ENCODE measurements around the gene LRRC45. TPM values are rescaled to one million over a fixed set of nuclear protein-coding genes. Genes with fewer than 3 reads are reported as not detected.

Gene LRRC45
- total and polyA plus RNA-seq, 9 of the 15 experiments (the other 6 are each of a cell fraction or from before 2014, with no cell fraction given): 3.5 to 21.5 (median 11.2) TPM; not detected in 2

- TF ChIP-seq MBD2 (IDR thresholded peaks at IDR 0.05; ENCODE audit: borderline replicate concordance, low read depth): peak; percentile 16; the same call in 1 of the 2 replicates
- peak; percentile 65 for TF ChIP-seq U2AF1 (optimal IDR thresholded peaks at IDR 0.05; ENCODE audit: low read depth, low read length)
- peak; percentile 51 for TF ChIP-seq RBM25 (IDR thresholded peaks at IDR 0.05; ENCODE audit: low read depth, low read length, severe bottlenecking)
- TF ChIP-seq, protein P1, sequence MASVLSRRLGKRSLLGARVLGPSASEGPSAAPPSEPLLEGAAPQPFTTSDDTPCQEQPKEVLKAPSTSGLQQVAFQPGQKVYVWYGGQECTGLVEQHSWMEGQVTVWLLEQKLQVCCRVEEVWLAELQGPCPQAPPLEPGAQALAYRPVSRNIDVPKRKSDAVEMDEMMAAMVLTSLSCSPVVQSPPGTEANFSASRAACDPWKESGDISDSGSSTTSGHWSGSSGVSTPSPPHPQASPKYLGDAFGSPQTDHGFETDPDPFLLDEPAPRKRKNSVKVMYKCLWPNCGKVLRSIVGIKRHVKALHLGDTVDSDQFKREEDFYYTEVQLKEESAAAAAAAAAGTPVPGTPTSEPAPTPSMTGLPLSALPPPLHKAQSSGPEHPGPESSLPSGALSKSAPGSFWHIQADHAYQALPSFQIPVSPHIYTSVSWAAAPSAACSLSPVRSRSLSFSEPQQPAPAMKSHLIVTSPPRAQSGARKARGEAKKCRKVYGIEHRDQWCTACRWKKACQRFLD (CRISPR knock-in tag; IDR thresholded peaks at IDR 0.05): peak; percentile 73; the same call in 1 of the 2 replicates
- peak; percentile 92 for TF ChIP-seq CREM (IDR thresholded peaks at IDR 0.05; ENCODE audit: low read depth)
- peak; percentile 41 for TF ChIP-seq KAT7 (CRISPR knock-in tag; IDR thresholded peaks at IDR 0.05; ENCODE audit: borderline replicate concordance)
- TF ChIP-seq, protein P2, sequence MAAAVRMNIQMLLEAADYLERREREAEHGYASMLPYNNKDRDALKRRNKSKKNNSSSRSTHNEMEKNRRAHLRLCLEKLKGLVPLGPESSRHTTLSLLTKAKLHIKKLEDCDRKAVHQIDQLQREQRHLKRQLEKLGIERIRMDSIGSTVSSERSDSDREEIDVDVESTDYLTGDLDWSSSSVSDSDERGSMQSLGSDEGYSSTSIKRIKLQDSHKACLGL (CRISPR knock-in tag; IDR thresholded peaks at IDR 0.05; ENCODE audit: borderline replicate concordance, poor library complexity, severe bottlenecking): peak; percentile 85
- TF ChIP-seq NFIC (IDR thresholded peaks at IDR 0.05): 0 out of 2 replicates have a peak, but pooled peaks have one; percentile 33
- TF ChIP-seq ZNF551 (CRISPR knock-in tag; IDR thresholded peaks at IDR 0.05): no peak
- TF ChIP-seq SMAD4 (CRISPR knock-in tag; conservative IDR thresholded peaks at IDR 0.05): peak; percentile 97
- TF ChIP-seq TAL1 (IDR thresholded peaks at IDR 0.05): no peak
- 0 out of 4 replicates have a peak, but pooled peaks have one; percentile 12 to 27 for TF ChIP-seq SIX5 (IDR thresholded peaks at IDR 0.05; ENCODE audit: borderline replicate concordance in 1 of 2, insufficient read depth in 1 of 2, low read depth in 1 of 2, low read length in 2 of 2)
- TF ChIP-seq CBX1 (IDR thresholded peaks at IDR 0.05; ENCODE audit: low read depth): peak; percentile 72; the same call in 1 of the 2 replicates
- TF ChIP-seq, protein P3, sequence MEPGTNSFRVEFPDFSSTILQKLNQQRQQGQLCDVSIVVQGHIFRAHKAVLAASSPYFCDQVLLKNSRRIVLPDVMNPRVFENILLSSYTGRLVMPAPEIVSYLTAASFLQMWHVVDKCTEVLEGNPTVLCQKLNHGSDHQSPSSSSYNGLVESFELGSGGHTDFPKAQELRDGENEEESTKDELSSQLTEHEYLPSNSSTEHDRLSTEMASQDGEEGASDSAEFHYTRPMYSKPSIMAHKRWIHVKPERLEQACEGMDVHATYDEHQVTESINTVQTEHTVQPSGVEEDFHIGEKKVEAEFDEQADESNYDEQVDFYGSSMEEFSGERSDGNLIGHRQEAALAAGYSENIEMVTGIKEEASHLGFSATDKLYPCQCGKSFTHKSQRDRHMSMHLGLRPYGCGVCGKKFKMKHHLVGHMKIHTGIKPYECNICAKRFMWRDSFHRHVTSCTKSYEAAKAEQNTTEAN (CRISPR knock-in tag; IDR thresholded peaks at IDR 0.05): 0 out of 2 replicates have a peak, but pooled peaks have one; percentile 23
- peak; percentile 89 for TF ChIP-seq FOXP1 (CRISPR knock-in tag; IDR thresholded peaks at IDR 0.05)
- TF ChIP-seq RCOR1 (IDR thresholded peaks at IDR 0.05; ENCODE audit: borderline replicate concordance in 1 of 2, low read depth in 2 of 2, low read length in 2 of 2): peak in 1 of 2 experiments; percentile 32; a peak in 1 of 4 replicates
- TF ChIP-seq E2F3 (CRISPR knock-in tag; IDR thresholded peaks at IDR 0.05): peak; percentile 47; the same call in 1 of the 2 replicates
- TF ChIP-seq CBFA2T3 (IDR thresholded peaks at IDR 0.05): peak; percentile 23; the same call in 1 of the 2 replicates
- peak; percentile 83 to 96 for TF ChIP-seq MAZ (CRISPR knock-in tag; conservative IDR thresholded peaks at IDR 0.05 in 1 of 2, IDR thresholded peaks at IDR 0.05 in 1 of 2)
- peak; percentile 100 for TF ChIP-seq CXXC5 (CRISPR knock-in tag; IDR thresholded peaks at IDR 0.05)
Observed at GRCh38 chr17:81977211-81977808, 45.8 kb upstream of the LRRC45 start, which contains the start of gene ASPSCR1 (continued).
